ENCODE results near the gene NFE2.
"Not testable (repeated sequence)": the region's sequence is repeated elsewhere in the genome, so short reads cannot be mapped to it uniquely, and the experiment has no call there.

NFE2 gene

GRCh38 chr12:54300732-54301427, at the start of gene NFE2:
NFE2 (minus strand) TSS chr12:54301015; CDS start chr12:54295248, 5,767 bp downstream.
- DNase-seq: peak; percentile 41

- DNase-seq: no peak
Measured at GRCh38 chr12:54349679-54350078, 48.9 kb upstream of the NFE2 start.

- DNase-seq: no peak
Measured at GRCh38 chr12:54349036-54349435, 48.2 kb upstream of the NFE2 start.

GRCh38 chr12:54341378-54342300, 40.8 kb upstream of the NFE2 start:
- no peak for DNase-seq

- no peak for DNase-seq
Measured at GRCh38 chr12:54340846-54341245, 40.0 kb upstream of the NFE2 start.

- no peak for DNase-seq
Measured at GRCh38 chr12:54338698-54339296, 38.0 kb upstream of the NFE2 start.

GRCh38 chr12:54337854-54338650, 37.2 kb upstream of the NFE2 start:
- no peak for DNase-seq

GRCh38 chr12:54337280-54337842, 36.5 kb upstream of the NFE2 start:
- DNase-seq: no peak

- DNase-seq: no peak
Measured at GRCh38 chr12:54333420-54334034, 32.7 kb upstream of the NFE2 start.

GRCh38 chr12:54331461-54331860, 30.6 kb upstream of the NFE2 start:
- DNase-seq: no peak

- DNase-seq: no peak
Measured at GRCh38 chr12:54330442-54330841, 29.6 kb upstream of the NFE2 start.

GRCh38 chr12:54329759-54330158, 28.9 kb upstream of the NFE2 start:
- no peak for DNase-seq

- DNase-seq: no peak
Measured at GRCh38 chr12:54328595-54329337, 28.0 kb upstream of the NFE2 start.

- DNase-seq: not testable (repeated sequence)
Measured at GRCh38 chr12:54325442-54326109, 24.8 kb upstream of the NFE2 start.

GRCh38 chr12:54324617-54325441, 24.0 kb upstream of the NFE2 start, which contains the start of gene COPZ1:
COPZ1 (plus strand) TSS chr12:54325131; CDS start chr12:54325164, 33 bp downstream.
- peak; percentile 98 for DNase-seq

- no peak for DNase-seq
Measured at GRCh38 chr12:54321363-54321762, 20.5 kb upstream of the NFE2 start.

GRCh38 chr12:54312309-54312708, 11.5 kb upstream of the NFE2 start:
- DNase-seq: not testable (repeated sequence)

- DNase-seq: no peak
Measured at GRCh38 chr12:54311051-54311450, 10.2 kb upstream of the NFE2 start.

- no peak for DNase-seq
Measured at GRCh38 chr12:54306925-54307741, 6.3 kb upstream of the NFE2 start.

Measured in amniotic stem cell (primary cell).